HG03039 (cell line): Measurements from ENCODE around the gene TPSAB1.

ENCODE experiments used
- ATAC-seq: cut with Tn5 transposase; IDR thresholded peaks from one replicate; pipeline ENCODE4 v1.9.1; 2021; ENCODE audit warnings: mild to moderate bottlenecking, moderate library complexity; ENCODE audit not compliant: unreplicated experiment

TPSAB1 gene

GRCh38 chr16:1209081-1209480 lies 31.4 kb upstream of the TPSAB1 start:
- ATAC-seq: no peak

- ATAC-seq: no peak
Observed at GRCh38 chr16:1210461-1210860, 30.0 kb upstream of the TPSAB1 start.

GRCh38 chr16:1211451-1212268 lies 28.8 kb upstream of the TPSAB1 start:
- ATAC-seq: no peak

GRCh38 chr16:1212616-1213194 lies 27.8 kb upstream of the TPSAB1 start:
- ATAC-seq: no peak

GRCh38 chr16:1213231-1213630 lies 27.3 kb upstream of the TPSAB1 start:
- no peak for ATAC-seq

GRCh38 chr16:1213796-1214372 lies 26.6 kb upstream of the TPSAB1 start:
- ATAC-seq: no peak

GRCh38 chr16:1214719-1215118 lies 25.8 kb upstream of the TPSAB1 start:
- no peak for ATAC-seq

- ATAC-seq: no peak
Observed at GRCh38 chr16:1215574-1216295, 24.8 kb upstream of the TPSAB1 start.

GRCh38 chr16:1216296-1216619 lies 24.2 kb upstream of the TPSAB1 start:
- no peak for ATAC-seq

GRCh38 chr16:1216681-1217400 lies 23.7 kb upstream of the TPSAB1 start:
- ATAC-seq: no peak

GRCh38 chr16:1217526-1217925 lies 23.0 kb upstream of the TPSAB1 start:
- no peak for ATAC-seq

GRCh38 chr16:1218061-1218929 lies 22.2 kb upstream of the TPSAB1 start:
- no peak for ATAC-seq

- no peak for ATAC-seq
Observed at GRCh38 chr16:1218930-1219611, 21.4 kb upstream of the TPSAB1 start.

GRCh38 chr16:1220098-1220728 lies 20.3 kb upstream of the TPSAB1 start:
- no peak for ATAC-seq

GRCh38 chr16:1220841-1221627 lies 19.5 kb upstream of the TPSAB1 start:
- ATAC-seq: no peak

- ATAC-seq: no peak
Observed at GRCh38 chr16:1221628-1222552, 18.6 kb upstream of the TPSAB1 start.
